Stimulated activated naive CD4-positive, alpha-beta T cell treated with Interleukin-2 at 50 U/mL for 16 hours (primary cell): ENCODE data around the gene AFAP1L2.

Experiments
- DNase-seq: peaks from one replicate; lab custom pipeline; 2025; lab: John Stamatoyannopoulos, UW

Gene AFAP1L2

DNA sequence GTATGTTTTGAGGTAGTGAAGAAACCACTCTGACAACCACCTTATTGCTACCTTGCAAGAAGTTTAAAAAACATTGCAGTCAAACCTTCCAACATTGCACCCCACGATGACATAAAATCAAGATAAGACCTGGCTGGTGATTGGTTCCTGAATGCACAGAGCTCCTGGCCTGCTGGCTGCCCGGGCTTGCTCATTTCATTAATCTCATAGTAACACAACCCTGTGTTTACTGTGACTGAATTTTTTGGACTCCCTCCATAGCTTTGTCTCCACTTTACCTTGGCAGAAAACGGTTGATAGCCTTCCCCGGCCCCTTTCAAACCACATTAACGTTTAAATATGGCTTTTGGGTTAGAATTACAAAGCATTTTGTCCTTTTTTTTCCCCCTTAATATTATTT, 137.8 kb downstream of the AFAP1L2 start:
- DNase-seq, result no peak

DNA sequence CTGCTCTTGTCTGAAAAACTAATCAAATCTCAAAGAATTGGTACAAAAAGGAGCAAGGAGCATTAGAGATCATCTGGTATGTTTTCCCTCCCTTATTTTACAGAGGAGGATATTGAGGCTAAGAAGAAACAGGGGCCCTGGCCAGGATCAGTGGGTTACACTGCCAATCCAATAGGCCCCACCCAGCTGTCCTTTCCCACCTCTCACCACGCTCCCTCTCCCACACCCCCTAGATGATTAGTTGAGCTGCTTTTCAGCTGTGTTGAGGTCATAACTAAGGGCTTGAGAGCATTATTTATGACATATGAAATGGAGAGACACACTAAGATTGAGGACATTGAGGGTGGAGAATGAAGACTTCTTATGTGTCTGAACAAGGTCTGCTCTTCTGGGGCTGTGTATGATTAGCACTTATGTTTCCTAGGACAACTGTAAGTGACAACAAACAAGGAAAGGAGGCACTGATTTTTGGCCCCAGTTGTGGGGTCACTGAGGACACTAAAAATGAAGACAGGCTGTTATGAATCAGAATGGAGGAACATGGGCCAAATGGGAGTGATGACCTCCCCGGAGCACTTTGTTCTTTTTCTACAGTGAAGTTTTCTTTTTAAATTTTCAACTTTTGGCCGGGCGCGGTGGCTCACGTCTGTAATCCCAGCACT, 138.8 kb downstream of the AFAP1L2 start:
- no peak for DNase-seq

DNA sequence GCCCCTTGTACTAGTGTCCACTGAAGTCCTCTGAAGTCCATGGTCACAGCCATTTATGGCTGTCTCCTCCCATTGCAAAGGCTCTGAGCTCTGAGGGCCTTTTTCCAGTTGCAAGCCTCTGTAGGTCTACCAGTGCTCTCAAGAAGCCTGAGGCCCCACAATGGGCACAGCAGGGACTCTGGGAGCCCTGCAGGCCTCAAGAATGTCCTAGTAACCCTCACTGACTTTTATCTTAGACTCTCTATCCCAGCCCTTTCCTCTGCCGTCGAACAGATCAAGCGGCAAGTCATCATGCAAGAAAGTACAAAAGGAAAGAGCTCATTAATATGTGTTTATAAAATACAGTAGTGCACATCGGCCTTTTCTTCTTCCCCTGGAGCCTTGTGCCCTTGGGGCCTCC, 141.8 kb downstream of the AFAP1L2 start:
- DNase-seq, result no peak

DNA sequence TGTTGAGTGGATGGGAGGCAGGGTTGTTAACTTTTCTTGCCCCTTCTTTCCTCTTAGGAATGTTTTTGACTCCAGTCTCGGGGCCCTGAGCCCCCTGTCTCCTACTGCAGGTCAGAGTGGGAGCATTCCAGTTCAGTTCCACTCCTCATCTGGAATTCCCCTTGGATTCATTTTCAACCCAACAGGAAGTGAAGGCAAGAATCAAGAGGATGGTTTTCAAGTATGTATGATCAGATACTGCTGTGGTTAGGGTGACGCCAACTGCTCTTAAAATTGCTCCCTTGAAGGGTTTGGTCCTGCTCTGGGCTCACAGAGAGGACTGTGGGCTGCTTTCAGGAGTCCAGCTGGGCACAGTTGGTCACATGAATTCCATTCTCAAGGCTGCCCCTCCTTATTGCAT, 143.2 kb downstream of the AFAP1L2 start:
- no peak for DNase-seq

DNA sequence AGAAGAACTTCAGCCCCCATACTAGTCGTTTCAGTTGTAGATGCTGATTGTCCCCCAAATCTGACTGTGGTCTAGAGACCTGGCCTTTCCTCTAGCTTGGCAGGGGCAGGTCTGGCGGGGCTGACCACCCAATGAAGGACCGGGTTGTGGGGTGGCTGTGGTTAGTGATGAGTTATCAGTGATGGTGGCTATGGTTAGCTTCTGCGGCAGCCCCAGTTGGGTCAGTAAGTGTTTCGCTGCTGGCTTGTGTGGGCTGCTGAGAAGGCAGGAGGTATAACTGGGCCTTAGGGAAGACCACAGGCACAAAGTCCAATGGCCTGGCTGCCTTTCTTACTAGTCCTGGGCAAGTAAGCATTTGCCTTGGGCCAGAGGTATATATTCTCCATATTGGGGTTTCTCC, 143.9 kb downstream of the AFAP1L2 start:
- DNase-seq, result no peak

DNA sequence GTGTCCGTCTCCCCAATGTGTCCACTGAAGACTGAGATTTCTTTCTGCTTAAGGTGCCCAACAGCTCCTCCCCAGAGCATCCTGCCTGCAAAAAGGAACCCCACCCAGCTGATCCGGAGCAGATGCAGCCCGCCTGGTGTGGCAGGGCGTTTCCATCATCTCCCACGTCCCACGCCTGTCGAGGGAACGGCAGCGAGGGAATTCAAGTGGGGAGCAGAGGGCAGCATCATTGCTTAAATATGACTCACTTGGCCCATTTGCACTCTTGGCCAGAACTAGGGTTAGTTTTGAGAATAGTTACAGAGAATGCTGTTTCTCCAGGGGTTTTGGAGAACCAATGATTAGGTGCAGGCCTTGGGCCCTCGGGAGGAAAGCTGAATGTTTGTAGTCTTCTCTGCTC, 144.5 kb downstream of the AFAP1L2 start:
- DNase-seq, result no peak

DNA sequence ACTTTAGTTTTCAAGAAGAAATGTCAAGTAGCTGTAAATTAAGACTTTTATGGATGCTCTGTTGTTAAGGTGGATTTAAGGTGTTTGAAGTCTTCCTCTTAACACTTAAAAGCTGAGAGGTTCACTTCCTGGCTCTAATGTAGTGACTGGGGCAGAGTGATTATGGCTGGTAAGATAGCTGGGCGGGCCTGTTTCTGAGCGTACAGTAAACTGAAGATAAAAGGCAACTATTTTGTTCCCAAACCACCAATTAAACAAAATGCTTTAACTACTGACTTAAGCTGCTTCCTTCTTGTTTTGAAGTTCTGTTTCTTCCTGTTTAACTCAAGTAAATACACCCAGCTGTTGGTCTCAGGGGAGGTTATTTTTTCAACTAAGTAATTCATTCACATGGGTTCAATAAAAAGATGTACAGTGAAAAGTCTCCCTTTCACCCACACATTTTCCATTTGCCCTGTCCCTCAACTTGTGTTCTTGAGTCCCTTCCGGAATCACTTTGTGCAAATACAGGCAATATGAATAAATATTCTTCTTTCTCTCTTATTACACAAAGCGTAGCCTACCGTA, 145.9 kb downstream of the AFAP1L2 start:
- no peak for DNase-seq

DNA sequence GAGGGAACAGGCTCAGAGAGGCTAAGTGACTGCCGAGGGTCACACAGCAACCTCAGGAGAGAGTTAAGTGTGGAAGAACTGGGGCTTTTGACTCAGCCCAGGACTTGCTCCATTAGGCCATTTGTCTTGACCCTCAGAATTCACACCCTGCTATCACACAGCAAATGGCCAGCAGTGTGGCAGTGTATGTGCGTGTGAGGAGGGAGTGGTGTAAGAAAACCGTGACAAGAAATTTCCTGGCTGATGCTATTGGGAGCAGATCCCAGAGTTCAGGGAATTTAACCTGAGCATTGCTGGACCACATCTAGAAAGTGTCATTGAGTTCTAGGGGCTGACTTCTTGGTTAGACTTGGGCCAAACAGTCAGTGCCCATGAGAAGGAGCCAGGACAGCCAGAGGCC, 146.8 kb downstream of the AFAP1L2 start:
- DNase-seq, result no peak

DNA sequence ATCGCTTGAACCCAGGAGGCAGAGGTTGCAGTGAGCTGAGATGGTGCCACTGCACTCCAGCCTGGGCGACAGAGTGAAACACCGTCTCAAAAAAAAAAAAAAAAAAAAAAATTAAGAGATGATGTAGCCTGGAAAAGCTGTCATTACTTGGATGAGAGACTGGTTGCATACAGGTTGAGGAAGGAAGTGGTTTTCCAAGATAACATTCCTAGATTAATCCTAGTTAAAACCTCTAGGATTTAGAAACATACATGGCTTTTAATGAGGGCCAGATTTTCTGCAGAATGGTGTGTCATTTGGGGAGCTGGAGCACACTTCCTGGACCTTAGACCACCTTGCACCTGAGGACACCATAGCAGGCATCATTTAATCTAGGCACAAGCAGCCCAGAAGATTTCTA, 147.5 kb downstream of the AFAP1L2 start:
- DNase-seq, result no peak

DNA sequence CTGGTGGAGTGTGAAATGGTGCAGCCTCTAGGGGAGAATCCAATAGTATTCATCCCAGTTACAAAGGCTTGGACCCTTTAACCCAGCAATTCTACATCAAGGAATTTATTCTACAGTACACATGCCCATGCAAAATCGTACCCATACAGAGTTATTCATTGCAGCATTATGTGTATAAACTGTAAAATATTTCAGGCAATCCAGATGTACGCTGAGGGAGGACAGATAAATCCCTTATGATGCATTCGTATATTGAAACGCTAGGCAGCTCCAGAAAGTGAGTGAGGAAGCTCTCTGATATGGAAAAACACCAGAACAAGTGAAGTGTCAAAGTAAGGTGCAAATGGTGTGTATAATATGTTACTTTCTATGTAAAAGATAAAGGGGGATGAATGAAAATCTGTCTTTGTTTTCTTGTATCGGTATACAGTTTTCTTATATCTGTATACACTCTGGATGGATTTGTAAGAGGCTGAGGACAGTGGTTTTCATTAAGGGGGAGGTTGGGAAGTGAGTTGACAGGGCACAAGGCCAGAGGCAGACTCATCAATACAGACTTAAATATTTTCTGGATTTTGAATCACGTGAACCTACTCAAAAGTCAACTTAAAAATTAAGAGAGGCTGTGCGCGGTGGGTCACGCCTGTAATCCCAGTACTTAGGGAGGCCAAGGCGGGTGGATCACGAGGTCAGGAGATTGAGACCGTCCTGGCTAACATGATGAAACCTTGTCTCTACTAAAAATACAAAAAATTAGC, 148.1 kb downstream of the AFAP1L2 start:
- no peak for DNase-seq

DNA sequence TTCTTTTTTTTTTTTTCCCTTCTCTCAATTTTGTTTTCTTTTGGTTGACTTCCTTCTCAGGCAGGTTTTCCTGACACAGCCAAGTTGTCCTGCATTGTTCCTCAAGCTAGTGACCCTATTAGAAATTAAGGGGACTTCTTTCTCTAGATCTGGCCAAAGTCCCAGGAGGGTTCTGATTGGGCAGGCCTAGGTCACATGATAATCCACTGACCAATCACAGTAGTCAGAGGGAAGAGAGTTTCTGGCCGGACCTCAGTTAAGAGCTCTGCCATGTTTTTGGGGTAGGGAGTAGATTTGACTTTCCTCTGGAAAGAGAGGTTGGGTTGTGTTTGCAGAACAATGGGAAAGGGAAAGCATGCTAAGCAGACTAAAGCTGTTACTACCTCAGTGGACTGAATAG, 149.1 kb downstream of the AFAP1L2 start:
- DNase-seq, result no peak

DNA sequence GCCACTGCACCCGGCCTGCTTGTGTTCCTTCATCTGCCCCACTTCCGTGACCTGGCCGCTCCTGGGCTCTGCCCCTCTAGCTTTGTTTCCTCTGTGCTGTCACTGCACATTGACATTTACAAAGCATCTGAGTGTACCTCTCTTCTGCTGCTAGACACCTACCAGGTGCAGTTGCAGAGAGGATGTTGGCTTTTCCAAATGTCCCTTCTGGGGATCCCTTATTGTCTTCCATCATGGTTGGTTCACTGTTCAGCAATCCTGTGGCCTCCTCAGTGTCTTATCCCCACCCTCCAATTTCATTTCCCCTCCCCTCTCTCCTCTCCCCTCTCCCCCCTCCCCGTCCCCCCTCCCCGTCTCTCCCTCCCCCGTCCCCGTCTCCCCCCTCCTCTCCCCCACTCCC, 151.4 kb downstream of the AFAP1L2 start:
- DNase-seq, result no peak

DNA sequence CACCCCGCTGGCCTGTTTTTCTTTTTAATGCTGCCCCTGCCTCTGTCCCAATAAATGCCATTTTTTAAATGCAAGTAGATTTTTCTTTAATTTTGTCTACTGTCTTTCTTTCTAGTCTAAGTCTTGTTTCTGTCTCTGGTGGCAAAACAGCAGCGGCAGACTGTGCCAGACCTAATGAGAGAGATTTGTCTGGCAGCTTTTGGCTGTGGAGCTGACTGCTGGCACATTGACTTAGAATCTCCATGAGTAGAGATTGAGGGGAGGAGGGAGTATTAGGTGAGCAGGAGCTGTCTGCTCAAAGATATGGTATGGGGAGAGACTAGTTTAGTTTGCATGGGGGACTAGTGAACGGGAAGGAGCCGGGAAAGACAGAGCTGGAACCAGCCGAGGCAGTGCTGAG, 152.2 kb downstream of the AFAP1L2 start:
- no peak for DNase-seq

DNA sequence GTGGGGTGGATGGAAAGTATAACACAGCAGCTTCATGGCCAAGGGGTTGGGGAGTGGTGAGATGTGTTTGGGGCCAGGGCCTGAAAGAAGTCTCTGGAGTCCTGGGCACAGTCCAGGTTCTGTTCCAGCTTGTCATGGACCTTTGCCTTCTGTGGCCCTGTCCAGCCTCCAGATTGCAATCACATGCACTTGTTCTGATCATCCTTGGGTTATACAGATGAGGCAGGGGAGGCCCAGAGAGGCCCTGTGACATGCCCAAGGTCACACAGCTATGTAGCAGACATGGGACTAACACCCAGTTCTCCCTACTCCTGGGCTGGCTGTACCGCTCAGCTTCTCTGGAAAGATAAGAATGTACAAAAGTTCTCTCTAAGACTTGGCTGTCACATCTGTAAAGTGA, 153.6 kb downstream of the AFAP1L2 start:
- DNase-seq, result no peak

DNA sequence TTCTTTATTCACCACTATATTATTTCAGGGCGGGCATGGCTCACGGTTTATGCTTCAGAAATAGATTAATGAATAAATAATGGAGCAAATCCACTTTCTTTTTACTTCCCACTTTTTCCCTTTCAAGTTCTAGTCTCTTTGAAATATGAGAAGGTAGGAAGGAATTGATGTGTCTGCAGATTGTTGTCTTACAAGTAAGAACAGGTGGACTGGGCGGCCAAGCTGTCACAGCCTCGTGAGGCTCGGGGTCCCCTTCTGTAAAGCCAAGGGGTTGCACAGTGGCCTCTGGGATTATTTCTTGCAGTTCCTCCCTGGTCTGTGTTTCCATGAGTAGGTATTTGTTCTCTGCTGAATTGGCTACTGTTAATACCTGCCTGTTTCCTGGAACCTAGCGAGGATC, 154.1 kb downstream of the AFAP1L2 start:
- DNase-seq, result no peak

DNA sequence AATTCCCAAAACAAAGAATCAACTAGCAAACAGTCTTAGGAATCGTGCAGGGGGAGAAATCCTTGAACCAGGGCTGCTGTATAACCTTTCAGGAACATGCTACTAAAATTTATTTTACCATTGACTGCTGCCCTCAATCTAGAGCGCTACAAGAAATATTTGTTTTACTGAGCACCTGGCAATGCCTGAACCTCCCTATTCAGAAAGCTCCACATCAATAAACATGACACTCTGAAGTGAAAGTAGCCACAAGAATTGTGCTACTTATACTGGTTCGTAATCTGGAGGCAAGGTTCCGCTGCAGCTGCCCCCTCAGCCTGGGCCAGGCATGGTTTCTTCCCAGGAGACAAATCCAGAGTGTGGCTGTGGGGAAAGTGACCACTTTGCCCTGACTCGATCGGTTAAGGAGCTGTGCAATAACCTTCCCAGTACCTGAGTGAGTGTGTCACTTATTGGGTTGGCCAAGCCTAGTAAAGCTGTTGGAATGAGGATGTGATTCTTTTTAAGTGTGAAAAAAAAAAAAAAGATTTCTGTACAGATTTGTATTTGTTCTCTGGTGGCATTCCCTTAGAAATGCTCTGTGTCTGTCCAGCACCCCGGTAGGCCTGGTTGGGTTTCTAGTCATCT, 157.5 kb downstream of the AFAP1L2 start:
- no peak for DNase-seq

DNA sequence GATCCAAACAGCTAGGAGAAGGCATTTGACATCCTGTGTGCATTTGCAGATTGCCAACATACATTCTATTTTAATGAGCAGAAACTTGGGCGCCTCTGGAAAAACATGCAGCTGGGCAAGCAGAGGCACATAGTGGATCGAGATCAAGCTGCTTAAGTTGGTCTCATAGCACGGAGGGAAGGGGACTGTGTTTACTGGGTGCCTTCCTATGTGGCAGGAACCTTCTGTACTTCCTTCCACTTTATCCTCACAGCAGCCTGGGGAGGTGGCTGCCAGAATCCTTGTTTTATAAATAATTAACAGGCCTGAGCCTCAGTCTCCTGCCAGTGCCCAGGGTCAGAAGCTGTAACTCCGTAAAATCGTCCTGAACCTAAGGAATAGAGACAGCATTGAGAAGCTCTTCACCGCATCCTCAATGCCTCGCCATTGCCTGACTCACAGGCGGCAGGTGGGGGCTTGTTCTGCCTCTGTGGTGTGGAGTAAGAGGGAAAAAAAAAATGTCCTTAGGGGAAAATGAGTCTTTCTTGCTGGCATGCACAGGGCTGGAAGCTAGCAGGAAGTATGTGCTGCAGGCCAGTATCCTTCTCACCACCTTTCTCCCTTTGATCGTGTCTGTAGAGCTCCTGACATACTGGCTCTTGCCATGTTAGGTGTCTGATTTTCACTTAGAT, 159.0 kb downstream of the AFAP1L2 start:
- DNase-seq, result no peak
